ENCODE data around the gene BPIFB4.
"Not testable (repeated sequence)": the region's sequence is repeated elsewhere in the genome, so short reads cannot be mapped to it uniquely, and the experiment has no call there.

Gene BPIFB4

GRCh38 chr20:33045129-33045721 lies 34.2 kb upstream of the BPIFB4 start:
- not testable (repeated sequence) for ATAC-seq (replicated peaks; ENCODE audit: extremely low read depth, poor library complexity, severe bottlenecking); H3K36me3 Mint-ChIP-seq (ENCODE audit: insufficient read depth); H3K27me3 Mint-ChIP-seq; H3K4me3 Mint-ChIP-seq; H3K4me1 Mint-ChIP-seq; H3K27ac Mint-ChIP-seq (ENCODE audit: low read depth); DNase-seq (ENCODE audit: low spot score in 2 of 2)
- H3K9me3 Mint-ChIP-seq: peaks cover 14% of the 10 kb centered on the region

GRCh38 chr20:33046412-33046811 lies 33.0 kb upstream of the BPIFB4 start:
- Mint-ChIP-seq H3K9me3 (peaks cover 14% of the 10 kb centered on the region), H3K36me3 (ENCODE audit: insufficient read depth) (no peaks in the 10 kb centered on the region), H3K4me3 (no peak overlapping the region), H3K27ac (ENCODE audit: low read depth) (no peak overlapping the region), H3K27me3 (no peaks in the 10 kb centered on the region), H3K4me1 (no peaks in the 10 kb centered on the region)
- DNase-seq (ENCODE audit: low spot score in 2 of 2): no peak
- no peak for ATAC-seq (replicated peaks; ENCODE audit: extremely low read depth, poor library complexity, severe bottlenecking)

- DNase-seq (ENCODE audit: low spot score in 2 of 2) (no peak), ATAC-seq (replicated peaks; ENCODE audit: extremely low read depth, poor library complexity, severe bottlenecking) (no peak)
Observed at GRCh38 chr20:33051333-33051732, 28.1 kb upstream of the BPIFB4 start.

GRCh38 chr20:33053291-33054106 lies 25.9 kb upstream of the BPIFB4 start, which contains the start of gene BPIFB3:
Gene BPIFB3, plus strand, starts transcription at chr20:33053903. Its CDS starts 1,533 bp downstream, at chr20:33055436.
- DNase-seq (ENCODE audit: low spot score in 2 of 2): no peak
- Mint-ChIP-seq H3K4me1 (no peaks in the 10 kb centered on the region), H3K4me3 (no peak within 1 kb of the TSS), H3K36me3 (ENCODE audit: insufficient read depth) (no peaks in the 10 kb centered on the region), H3K27ac (ENCODE audit: low read depth) (no peak within 1 kb of the TSS), H3K9me3 (no peaks in the 10 kb centered on the region), H3K27me3 (no peaks in the 10 kb centered on the region)
- ATAC-seq (replicated peaks; ENCODE audit: extremely low read depth, poor library complexity, severe bottlenecking): no peak

More at GRCh38 chr20:33051333-33051732, 28.1 kb upstream of the BPIFB4 start:
- Mint-ChIP-seq H3K4me3 (no peak overlapping the region), H3K27me3 (no peaks in the 10 kb centered on the region), H3K36me3 (ENCODE audit: insufficient read depth) (no peaks in the 10 kb centered on the region), H3K27ac (ENCODE audit: low read depth) (no peak overlapping the region), H3K4me1 (no peaks in the 10 kb centered on the region), H3K9me3 (peaks cover 3% of the 10 kb centered on the region)

GRCh38 chr20:33054381-33054780 lies 25.1 kb upstream of the BPIFB4 start:
- H3K4me3 Mint-ChIP-seq: no peak overlapping the region
- no peaks in the 10 kb centered on the region for H3K36me3 Mint-ChIP-seq (ENCODE audit: insufficient read depth)
- H3K4me1 Mint-ChIP-seq: no peaks in the 10 kb centered on the region
- H3K27ac Mint-ChIP-seq (ENCODE audit: low read depth): no peak overlapping the region
- no peak for ATAC-seq (replicated peaks; ENCODE audit: extremely low read depth, poor library complexity, severe bottlenecking)
- DNase-seq (ENCODE audit: low spot score in 2 of 2): no peak
- no peaks in the 10 kb centered on the region for H3K27me3 Mint-ChIP-seq
- H3K9me3 Mint-ChIP-seq: no peaks in the 10 kb centered on the region

- Mint-ChIP-seq H3K36me3 (ENCODE audit: insufficient read depth) (no peaks in the 10 kb centered on the region), H3K27ac (ENCODE audit: low read depth) (no peak overlapping the region), H3K27me3 (no peaks in the 10 kb centered on the region), H3K4me3 (no peak overlapping the region), H3K9me3 (no peaks in the 10 kb centered on the region), H3K4me1 (no peaks in the 10 kb centered on the region)
- no peak for DNase-seq (ENCODE audit: low spot score in 2 of 2)
- ATAC-seq (replicated peaks; ENCODE audit: extremely low read depth, poor library complexity, severe bottlenecking): no peak
Observed at GRCh38 chr20:33054791-33055190, 24.7 kb upstream of the BPIFB4 start.

- no peak overlapping the region for H3K4me3 Mint-ChIP-seq
- no peaks in the 10 kb centered on the region for H3K4me1 Mint-ChIP-seq
- no peak overlapping the region for H3K27ac Mint-ChIP-seq (ENCODE audit: low read depth)
- ATAC-seq (replicated peaks; ENCODE audit: extremely low read depth, poor library complexity, severe bottlenecking) (no peak), DNase-seq (ENCODE audit: low spot score in 2 of 2) (no peak)
- no peaks in the 10 kb centered on the region for H3K9me3 Mint-ChIP-seq
- no peaks in the 10 kb centered on the region for H3K27me3 Mint-ChIP-seq
- H3K36me3 Mint-ChIP-seq (ENCODE audit: insufficient read depth): no peaks in the 10 kb centered on the region
Observed at GRCh38 chr20:33059136-33059535, 20.3 kb upstream of the BPIFB4 start.

- DNase-seq (ENCODE audit: low spot score in 2 of 2) (no peak), ATAC-seq (replicated peaks; ENCODE audit: extremely low read depth, poor library complexity, severe bottlenecking) (no peak)
- H3K36me3 Mint-ChIP-seq (ENCODE audit: insufficient read depth): no peaks in the 10 kb centered on the region
- H3K27me3 Mint-ChIP-seq: no peaks in the 10 kb centered on the region
- H3K27ac Mint-ChIP-seq (ENCODE audit: low read depth): no peak overlapping the region
- no peaks in the 10 kb centered on the region for H3K9me3 Mint-ChIP-seq
- no peaks in the 10 kb centered on the region for H3K4me1 Mint-ChIP-seq
- H3K4me3 Mint-ChIP-seq: no peak overlapping the region
Observed at GRCh38 chr20:33059741-33060390, 19.6 kb upstream of the BPIFB4 start.

- Mint-ChIP-seq H3K9me3 (no peaks in the 10 kb centered on the region), H3K4me1 (no peaks in the 10 kb centered on the region), H3K27ac (ENCODE audit: low read depth) (no peak overlapping the region), H3K36me3 (ENCODE audit: insufficient read depth) (no peaks in the 10 kb centered on the region), H3K27me3 (no peaks in the 10 kb centered on the region), H3K4me3 (no peak overlapping the region)
- no peak for DNase-seq (ENCODE audit: low spot score in 2 of 2)
- ATAC-seq (replicated peaks; ENCODE audit: extremely low read depth, poor library complexity, severe bottlenecking): no peak
Observed at GRCh38 chr20:33061658-33062028, 17.8 kb upstream of the BPIFB4 start.

- no peak overlapping the region for H3K27ac Mint-ChIP-seq (ENCODE audit: low read depth)
- DNase-seq (ENCODE audit: low spot score in 2 of 2) (no peak), ATAC-seq (replicated peaks; ENCODE audit: extremely low read depth, poor library complexity, severe bottlenecking) (no peak)
- no peaks in the 10 kb centered on the region for H3K27me3 Mint-ChIP-seq
- no peaks in the 10 kb centered on the region for H3K9me3 Mint-ChIP-seq
- no peaks in the 10 kb centered on the region for H3K4me1 Mint-ChIP-seq
- H3K4me3 Mint-ChIP-seq: no peak overlapping the region
- no peaks in the 10 kb centered on the region for H3K36me3 Mint-ChIP-seq (ENCODE audit: insufficient read depth)
Observed at GRCh38 chr20:33062105-33062824, 17.2 kb upstream of the BPIFB4 start.

GRCh38 chr20:33062825-33063149 lies 16.7 kb upstream of the BPIFB4 start:
- no peak overlapping the region for H3K27ac Mint-ChIP-seq (ENCODE audit: low read depth)
- H3K9me3 Mint-ChIP-seq: no peaks in the 10 kb centered on the region
- no peak overlapping the region for H3K4me3 Mint-ChIP-seq
- H3K4me1 Mint-ChIP-seq: no peaks in the 10 kb centered on the region
- ATAC-seq (replicated peaks; ENCODE audit: extremely low read depth, poor library complexity, severe bottlenecking): no peak
- no peaks in the 10 kb centered on the region for H3K27me3 Mint-ChIP-seq
- no peaks in the 10 kb centered on the region for H3K36me3 Mint-ChIP-seq (ENCODE audit: insufficient read depth)
- DNase-seq (ENCODE audit: low spot score in 2 of 2): no peak

GRCh38 chr20:33063271-33063670 lies 16.2 kb upstream of the BPIFB4 start:
- H3K4me1 Mint-ChIP-seq: peaks cover 5% of the 10 kb centered on the region
- H3K27ac Mint-ChIP-seq (ENCODE audit: low read depth): no peak overlapping the region
- no peaks in the 10 kb centered on the region for H3K9me3 Mint-ChIP-seq
- H3K4me3 Mint-ChIP-seq: no peak overlapping the region
- no peaks in the 10 kb centered on the region for H3K36me3 Mint-ChIP-seq (ENCODE audit: insufficient read depth)
- no peak for DNase-seq (ENCODE audit: low spot score in 2 of 2)
- H3K27me3 Mint-ChIP-seq: no peaks in the 10 kb centered on the region
- no peak for ATAC-seq (replicated peaks; ENCODE audit: extremely low read depth, poor library complexity, severe bottlenecking)

Data from central memory CD8-positive, alpha-beta T cell (primary cell).